GM08714 (cell line): ENCODE data around the gene SMARCD2.
A peak's percentile ranks its signal among the peaks of the same experiment; 100 is the strongest.

Source experiments
- H3K4me3 ChIP-seq: fragments of 200-500 bp; sonication (Bioruptor generic); 2 replicates; pipeline ENCODE4 v1.5.1; 2014; ENCODE audit warnings: mild to moderate bottlenecking, low read length, inconsistent platforms
- ZNF274 ChIP-seq: IDR thresholded peaks from 2 replicates; pipeline ENCODE4 v1.6.1; 2012; ENCODE audit warnings: mild to moderate bottlenecking, low read depth, low read length

SMARCD2 gene

DNA sequence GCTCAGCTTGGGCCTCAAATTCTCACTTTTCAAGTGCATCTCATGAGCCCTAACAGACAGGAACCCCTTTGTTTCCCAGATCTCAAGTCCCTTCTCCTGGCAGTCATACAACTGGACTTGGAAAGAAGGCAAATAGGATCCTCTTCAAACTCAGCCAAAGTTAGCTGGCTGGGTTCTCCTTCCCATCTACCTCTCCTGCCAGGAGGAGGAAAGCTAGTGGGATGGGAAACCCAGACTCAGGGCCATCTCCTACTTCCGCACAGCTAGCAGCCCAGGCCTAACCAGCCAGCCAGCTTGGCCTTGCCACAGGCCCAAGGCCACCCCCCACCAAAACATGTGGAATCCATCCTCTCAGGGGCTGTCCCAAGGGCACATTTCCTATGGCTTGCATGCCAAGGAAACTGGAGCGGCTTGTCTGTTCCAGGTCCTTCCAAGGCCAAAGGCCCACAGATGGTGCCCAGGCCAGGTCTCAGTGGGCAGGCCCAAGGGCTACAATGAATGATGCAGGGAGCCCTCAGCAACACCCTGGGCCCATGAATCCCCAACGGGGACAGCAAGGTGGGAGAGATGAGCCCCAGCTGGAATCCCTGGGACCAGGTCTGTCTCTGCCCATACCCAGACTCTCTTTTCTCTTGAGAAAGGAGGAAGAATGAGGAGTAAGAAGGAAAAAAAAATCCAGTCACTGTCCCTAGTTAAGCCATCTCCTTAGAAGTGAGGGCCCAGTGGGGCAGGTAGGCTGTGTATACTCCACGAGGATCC lies 1.7 kb downstream of the SMARCD2 start:
- peak overlapping the region; percentile 90 for H3K4me3 ChIP-seq
- TF ChIP-seq ZNF274 = no peak

DNA sequence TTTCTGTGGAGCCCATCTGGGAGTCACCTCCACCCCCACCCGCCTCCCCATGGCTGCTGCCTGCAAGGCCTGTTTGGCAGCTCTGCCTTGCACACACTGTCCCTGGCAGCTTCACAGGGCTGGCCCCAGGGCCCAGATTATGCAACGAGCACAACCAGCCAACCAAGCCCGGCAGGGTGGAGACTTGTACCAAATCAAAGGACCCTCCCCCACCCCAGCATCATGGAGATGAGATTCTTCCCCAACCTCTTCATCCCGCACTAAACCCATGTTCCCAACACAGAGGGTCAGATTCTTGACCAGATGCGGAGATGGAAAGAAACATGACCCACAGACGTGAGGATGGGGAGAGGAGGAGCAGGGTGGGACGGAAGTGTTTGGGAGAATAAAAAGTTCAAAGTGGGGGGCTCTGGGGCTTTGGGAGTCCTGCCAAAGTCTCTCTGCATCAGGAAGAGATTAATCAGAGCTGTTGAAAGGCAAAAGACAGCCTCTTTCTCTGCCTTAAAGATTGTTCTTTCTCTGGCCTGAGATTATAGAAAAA lies 3.8 kb downstream of the SMARCD2 start:
- no peak for TF ChIP-seq ZNF274
- peak overlapping the region; percentile 14; the same call in 1 of the 2 replicates for H3K4me3 ChIP-seq

DNA sequence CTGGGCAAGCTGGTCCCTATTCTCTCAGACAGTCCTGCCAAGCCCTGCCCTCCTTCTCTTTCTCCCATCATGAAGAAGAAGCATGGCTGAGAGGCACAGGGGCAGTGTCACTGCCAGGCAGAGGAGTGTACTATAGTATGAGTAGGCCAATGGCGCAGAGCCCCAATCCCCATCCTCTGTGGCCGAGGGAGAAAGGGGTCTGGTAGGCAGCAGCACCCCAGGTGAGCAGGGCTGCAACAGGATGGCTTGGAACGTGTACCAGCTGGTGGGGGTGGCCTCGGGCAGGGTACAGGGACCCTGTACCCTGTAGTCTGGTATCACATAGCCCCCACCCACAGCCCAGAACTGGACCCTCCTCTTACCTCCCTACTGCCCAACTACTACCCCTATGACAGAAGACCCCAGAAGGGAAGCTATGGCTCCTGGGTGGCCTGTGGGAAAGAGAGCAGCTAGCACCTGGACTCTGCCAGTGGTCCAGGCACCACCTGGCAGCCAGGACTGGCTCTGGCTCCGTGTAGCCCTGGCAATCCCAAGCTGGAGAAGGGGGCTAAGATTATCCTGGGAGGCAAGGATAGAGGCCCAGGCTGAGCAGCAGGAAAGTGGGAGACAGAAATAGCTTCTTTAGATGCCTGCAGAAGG lies 4.4 kb downstream of the SMARCD2 start:
- H3K4me3 ChIP-seq = no peak overlapping the region
- no peak for TF ChIP-seq ZNF274

DNA sequence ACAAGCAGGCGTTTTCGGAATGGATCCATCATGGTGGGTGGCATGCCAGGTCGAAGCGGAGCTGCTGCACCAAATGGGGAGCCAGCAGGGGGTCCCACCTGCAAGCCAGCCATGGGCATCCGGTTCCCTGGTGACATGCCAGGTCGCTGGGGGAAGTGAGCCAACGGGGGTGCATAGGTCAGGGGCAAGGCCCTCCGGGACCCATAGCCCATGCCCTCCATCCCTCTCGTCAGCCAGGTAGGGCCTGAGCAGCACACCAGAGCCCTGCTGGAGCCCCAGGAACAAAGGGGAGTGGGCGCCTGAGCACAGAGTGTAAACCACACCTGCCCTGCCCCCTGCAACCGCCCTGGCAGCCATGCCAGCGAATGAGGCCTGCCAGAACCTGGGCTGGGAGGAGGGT lies 5.0 kb downstream of the SMARCD2 start:
- TF ChIP-seq ZNF274 = no peak

DNA sequence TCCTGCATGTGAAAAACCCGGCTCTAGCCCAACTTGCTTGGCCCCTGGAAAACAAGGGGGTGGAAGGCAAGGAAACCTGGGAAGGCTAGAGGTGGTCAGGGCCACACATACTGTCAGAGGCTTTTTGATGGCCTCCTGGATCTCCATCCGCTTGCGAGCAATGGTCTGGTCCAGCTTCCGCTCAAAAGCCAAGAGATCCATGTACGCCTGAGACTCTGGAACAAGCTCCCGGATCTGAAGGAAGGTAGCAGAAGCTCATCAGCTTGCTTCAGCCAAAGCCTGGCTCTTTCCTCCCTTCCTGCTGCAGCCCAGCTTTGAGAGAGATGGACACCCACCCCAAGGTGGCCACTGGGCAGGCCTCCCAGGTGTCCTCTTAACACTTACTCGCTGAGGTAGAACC lies 5.7 kb downstream of the SMARCD2 start:
- H3K4me3 ChIP-seq = no peak overlapping the region
- no peak for TF ChIP-seq ZNF274

More for the DNA sequence above, 5.0 kb downstream of the SMARCD2 start:
- H3K4me3 ChIP-seq = no peak overlapping the region

DNA sequence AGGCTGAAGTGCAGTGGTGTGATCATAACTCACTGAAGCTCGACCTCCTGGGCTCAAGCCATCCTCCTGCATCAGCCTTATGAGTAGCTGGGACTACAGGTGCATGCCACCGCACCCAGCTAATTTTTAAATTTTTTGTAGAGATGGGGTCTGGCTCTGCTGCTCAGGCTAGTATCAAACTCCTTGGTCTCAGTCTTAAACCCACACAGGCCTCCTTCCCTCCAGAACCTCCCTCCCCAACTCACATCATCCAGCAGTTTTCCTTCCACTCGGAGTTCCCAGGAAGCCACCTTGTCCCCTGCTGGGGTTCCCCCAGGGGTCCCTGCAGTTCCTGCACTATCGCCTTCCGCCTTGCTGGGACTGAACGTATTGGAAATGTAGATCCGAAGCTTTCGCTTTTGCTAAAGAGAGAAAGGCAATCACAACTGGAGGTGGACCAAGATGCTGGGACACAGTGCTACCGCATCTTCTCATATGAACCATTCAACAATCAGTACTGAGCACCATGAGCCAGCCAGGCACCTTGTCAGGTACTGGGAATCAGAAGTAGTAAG lies 7.2 kb downstream of the SMARCD2 start:
- TF ChIP-seq ZNF274 = no peak
- no peak overlapping the region for H3K4me3 ChIP-seq

DNA sequence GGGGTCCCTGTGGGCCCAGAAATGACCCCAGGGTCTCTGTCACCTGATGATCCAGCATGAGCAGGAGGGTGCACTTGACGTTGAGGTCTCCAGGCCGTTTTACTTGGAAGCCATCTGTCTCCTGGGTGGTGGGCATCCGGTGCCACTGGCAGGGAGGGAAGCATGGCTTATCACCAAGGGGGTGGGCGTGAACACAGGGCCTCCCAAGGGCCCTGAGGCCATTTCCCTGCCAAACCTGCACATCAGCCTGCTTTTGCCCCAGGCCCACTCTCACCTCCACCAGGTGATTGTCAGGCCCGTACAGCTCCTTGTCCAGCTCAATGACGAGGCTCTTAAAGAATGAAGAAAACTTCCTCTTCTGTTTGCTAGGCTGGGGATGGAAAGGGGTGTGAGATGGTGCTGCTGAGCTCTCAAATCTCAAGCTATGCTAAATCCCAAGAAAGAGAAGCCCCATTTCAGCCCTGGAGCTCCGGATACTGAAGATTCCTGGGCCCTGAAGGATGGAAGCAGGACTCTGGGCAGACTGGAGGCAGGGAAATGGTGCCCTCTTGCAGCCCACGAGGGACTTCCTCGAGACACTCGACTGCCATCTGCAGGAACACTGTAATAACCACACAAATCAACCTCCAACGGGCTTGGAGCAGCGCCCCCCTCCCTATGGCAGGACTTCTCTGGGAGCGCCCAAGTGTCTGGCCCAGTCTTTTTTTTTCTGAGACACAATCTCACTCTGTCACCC lies 7.9 kb downstream of the SMARCD2 start:
- TF ChIP-seq ZNF274 = no peak
- H3K4me3 ChIP-seq = no peak overlapping the region

DNA sequence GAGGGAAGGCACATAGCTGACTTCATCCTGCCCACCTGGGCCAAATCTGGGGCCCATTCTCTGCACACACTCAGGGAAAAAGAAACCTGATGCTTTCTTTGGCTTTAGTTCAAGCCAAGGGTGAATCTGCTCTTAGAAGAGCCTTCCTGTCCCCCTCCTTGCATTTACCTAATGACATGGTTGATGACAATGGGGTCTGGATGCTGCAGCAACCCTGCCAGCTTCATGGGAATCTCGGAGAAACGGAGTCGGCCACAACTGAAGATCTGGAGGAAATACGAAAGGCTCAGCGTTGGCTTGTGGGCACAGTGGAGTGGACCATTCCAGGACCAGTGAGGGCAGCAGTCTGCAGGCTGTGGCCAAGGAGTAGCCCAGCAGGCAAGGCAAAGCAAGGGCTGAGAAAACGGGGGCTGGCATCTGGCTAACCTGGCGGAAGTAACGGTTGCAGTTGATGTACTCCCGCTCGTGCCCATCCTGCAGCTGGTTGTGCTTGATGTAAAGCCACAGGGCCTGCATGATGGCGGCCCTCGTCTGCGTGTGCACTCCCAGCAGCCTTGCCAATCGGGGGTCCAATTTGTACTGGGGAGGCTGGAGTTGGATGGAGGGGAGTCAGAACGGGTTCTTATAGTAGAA lies 8.6 kb downstream of the SMARCD2 start:
- no peak for TF ChIP-seq ZNF274
- H3K4me3 ChIP-seq = no peak overlapping the region

DNA sequence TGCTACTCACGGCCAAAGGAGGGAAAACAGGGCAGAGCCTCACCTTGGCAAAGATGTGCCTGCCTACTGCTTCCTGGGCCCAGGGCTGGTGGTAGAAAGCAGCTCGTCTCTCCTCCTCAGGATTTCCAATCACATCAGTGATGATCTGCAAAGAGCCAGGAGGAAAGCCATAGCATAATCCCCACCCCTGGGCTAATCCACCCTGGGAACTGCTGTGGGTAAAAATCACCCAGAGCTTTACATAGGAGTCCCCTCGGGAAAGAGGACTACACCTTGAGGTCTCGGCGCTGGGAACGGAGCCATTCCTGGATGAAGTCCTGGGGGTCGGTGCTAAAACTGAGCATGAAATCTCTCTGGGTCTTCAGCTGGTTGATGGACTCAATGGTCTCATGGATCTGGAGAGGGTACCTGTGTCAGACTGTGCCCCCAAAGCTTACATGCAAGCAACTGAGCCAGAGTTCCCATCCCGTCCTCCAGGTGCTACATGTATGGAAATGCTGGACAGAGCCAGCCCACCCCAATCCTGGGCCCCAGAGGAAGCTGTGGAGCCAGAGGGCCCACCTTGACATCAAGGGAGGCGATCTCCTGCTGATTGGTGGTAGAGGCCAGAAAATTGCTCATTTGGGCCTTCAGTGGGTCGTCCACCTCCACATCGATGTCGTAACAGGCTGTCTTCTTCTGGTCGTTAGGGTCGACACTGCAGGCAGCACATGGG lies 9.3 kb downstream of the SMARCD2 start:
- no peak for TF ChIP-seq ZNF274
- H3K4me3 ChIP-seq = no peak overlapping the region

DNA sequence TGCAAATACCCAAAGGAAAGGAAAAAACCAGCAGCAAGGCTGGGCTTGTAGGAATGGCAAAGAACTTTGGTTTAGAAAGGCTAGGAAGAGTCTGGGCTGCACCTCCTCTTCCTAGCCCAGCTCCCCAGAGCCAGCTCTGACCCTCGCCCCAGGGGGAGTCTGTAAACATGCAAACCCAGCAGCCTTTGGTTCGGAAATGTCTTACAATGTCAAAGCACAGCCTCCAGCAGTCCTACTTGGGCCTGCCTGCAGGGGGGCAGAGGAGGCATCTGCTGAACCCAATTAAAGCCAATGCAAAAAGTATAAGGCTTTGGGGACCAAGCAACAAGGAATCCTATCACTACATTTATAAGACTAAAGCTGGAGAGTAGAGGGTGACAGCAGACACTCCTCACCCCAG lies 10.0 kb downstream of the SMARCD2 start:
- H3K4me3 ChIP-seq = no peak overlapping the region
- no peak for TF ChIP-seq ZNF274

DNA sequence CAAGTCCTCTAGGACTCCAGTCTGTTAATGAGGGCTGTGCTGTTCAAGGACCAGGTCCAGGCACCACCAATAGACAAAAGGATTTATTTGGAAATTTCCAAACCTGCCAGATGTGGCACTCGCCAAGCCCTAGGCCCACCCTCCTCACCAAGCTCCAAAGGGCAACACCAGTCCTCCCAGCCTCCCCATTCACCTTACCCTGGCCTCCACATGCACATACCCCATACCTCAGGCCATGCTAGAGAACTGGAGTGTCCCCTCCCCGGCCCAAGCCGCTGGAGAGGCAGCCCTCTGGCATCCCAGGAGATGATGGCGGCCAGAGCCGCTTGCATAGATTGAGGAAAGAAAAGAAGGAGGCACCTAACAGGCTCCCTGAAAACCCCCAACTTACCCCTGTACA lies 10.5 kb downstream of the SMARCD2 start:
- no peak overlapping the region for H3K4me3 ChIP-seq
- TF ChIP-seq ZNF274 = no peak

DNA sequence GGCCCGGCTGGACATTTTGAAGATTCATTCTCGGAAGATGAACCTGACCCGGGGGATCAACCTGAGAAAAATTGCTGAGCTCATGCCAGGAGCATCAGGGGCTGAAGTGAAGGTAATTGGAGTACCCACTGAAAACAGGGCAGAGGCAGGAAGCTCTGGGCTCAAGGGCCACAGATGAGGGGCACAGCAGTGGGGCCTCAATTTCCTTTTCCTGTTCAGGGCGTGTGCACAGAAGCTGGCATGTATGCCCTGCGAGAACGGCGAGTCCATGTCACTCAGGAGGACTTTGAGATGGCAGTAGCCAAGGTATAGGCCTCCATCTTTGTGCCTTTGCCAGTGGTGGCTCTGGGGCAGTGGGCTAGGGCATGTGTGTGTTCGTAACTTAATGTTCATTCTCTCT lies 11.0 kb downstream of the SMARCD2 start:
- H3K4me3 ChIP-seq = no peak overlapping the region
- no peak for TF ChIP-seq ZNF274

DNA sequence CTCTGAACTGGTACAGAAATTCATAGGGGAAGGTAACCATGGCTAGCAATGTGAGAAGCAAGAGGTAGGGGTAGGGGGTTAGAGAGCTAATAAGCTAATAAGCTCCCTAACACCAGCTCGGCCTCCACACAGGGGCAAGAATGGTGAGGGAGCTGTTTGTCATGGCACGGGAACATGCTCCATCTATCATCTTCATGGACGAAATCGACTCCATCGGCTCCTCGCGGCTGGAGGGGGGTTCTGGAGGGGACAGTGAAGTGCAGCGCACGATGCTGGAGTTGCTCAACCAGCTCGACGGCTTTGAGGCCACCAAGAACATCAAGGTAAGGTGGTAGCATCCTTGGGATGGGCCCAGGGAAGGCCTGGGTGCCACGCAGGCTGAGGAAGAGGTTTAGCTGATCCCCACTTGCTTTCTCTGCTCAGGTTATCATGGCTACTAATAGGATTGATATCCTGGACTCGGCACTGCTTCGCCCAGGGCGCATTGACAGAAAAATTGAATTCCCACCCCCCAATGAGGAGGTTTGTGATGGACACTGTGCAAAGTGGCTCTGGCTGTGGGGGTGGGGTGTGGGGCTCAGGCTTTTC lies 11.5 kb downstream of the SMARCD2 start:
- H3K4me3 ChIP-seq = no peak overlapping the region
- TF ChIP-seq ZNF274 = no peak
